GM18505 (cell line): ENCODE measurements around the gene CHCHD5.
"Not testable (repeated sequence)": the region's sequence is repeated elsewhere in the genome, so short reads cannot be mapped to it uniquely, and the experiment has no call there.

Experiments used
- ATAC-seq: cut with Tn5 transposase; IDR thresholded peaks from one replicate; pipeline ENCODE4 v1.9.1; 2021; ENCODE audit not compliant: unreplicated experiment
- POLR2A ChIP-seq: IDR thresholded peaks from 4 replicates; pipeline ENCODE4 v1.6.1; 2011; ENCODE audit warnings: borderline replicate concordance; ENCODE audit not compliant: insufficient read depth, insufficient read length; ENCODE audit errors: extremely low read depth

The CHCHD5 gene

GRCh38 chr2:112602917-112603316 is 18.5 kb downstream of the CHCHD5 start:
- ATAC-seq = no peak
- no peak for TF ChIP-seq POLR2A

GRCh38 chr2:112603731-112604130 is 19.3 kb downstream of the CHCHD5 start:
- no peak for TF ChIP-seq POLR2A

GRCh38 chr2:112604952-112605351 is 20.5 kb downstream of the CHCHD5 start:
- no peak for ATAC-seq
- TF ChIP-seq POLR2A = no peak

More at GRCh38 chr2:112603731-112604130, 19.3 kb downstream of the CHCHD5 start:
- no peak for ATAC-seq

GRCh38 chr2:112605926-112606325 is 21.5 kb downstream of the CHCHD5 start:
- no peak for TF ChIP-seq POLR2A
- no peak for ATAC-seq

GRCh38 chr2:112606547-112606946 is 22.1 kb downstream of the CHCHD5 start:
- no peak for ATAC-seq
- no peak for TF ChIP-seq POLR2A

- no peak for ATAC-seq
- no peak for TF ChIP-seq POLR2A
Measured at GRCh38 chr2:112607680-112608438, 23.4 kb downstream of the CHCHD5 start.

GRCh38 chr2:112609320-112609719 is 24.9 kb downstream of the CHCHD5 start:
- not testable (repeated sequence) for ATAC-seq

GRCh38 chr2:112612283-112612682 is 27.9 kb downstream of the CHCHD5 start:
- ATAC-seq = not testable (repeated sequence)

GRCh38 chr2:112614201-112614840 is 29.9 kb downstream of the CHCHD5 start:
- no peak for TF ChIP-seq POLR2A
- no peak for ATAC-seq

- no peak for ATAC-seq
- TF ChIP-seq POLR2A = no peak
Measured at GRCh38 chr2:112615051-112615450, 30.6 kb downstream of the CHCHD5 start.

- not testable (repeated sequence) for ATAC-seq
Measured at GRCh38 chr2:112615798-112616197, 31.4 kb downstream of the CHCHD5 start.

GRCh38 chr2:112618383-112618782 is 34.0 kb downstream of the CHCHD5 start:
- ATAC-seq = no peak
- TF ChIP-seq POLR2A = no peak

- no peak for TF ChIP-seq POLR2A
- no peak for ATAC-seq
Measured at GRCh38 chr2:112621790-112622527, 37.5 kb downstream of the CHCHD5 start.

- no peak for ATAC-seq
- TF ChIP-seq POLR2A = no peak
Measured at GRCh38 chr2:112622528-112622849, 38.1 kb downstream of the CHCHD5 start.
